Peyer's patch (tissue), 4 donors: ENCODE data around the gene MASTL. TPM values are rescaled to one million over a fixed set of nuclear protein-coding genes. Genes with fewer than 3 reads are reported as not detected.
"Not testable (repeated sequence)": the region's sequence is repeated elsewhere in the genome, so short reads cannot be mapped to it uniquely, and the experiment has no call there.

Source experiments
- DNase-seq, 3 donors: peaks; one replicate each; pipeline ENCODE4 v3.0.0-alpha.2; 2017 to 2019
- H3K27ac ChIP-seq, 4 donors: fragments of 200-600 bp; sonication (generic); one replicate each; pipeline ENCODE4 v1.5.1; 2016 to 2019
- H3K27me3 ChIP-seq, 2 donors: fragments of 200-600 bp; sonication (generic); one replicate each; pipeline ENCODE4 v1.5.1; 2019
- H3K36me3 ChIP-seq, 3 donors: fragments of 200-600 bp; sonication (generic); one replicate each; pipeline ENCODE4 v1.5.1; 2016 to 2019
- H3K4me1 ChIP-seq, 4 donors: fragments of 200-600 bp; sonication (generic); one replicate each; pipeline ENCODE4 v1.5.1; 2016 to 2019
- H3K4me3 ChIP-seq, 4 donors: fragments of 200-600 bp; sonication (generic); 1 replicate in 3 of 4; 2 replicates in 1 of 4; pipeline ENCODE4 v1.5.1; 2016 to 2019; ENCODE audit warnings: mild to moderate bottlenecking in 1 of 4
- H3K9me3 ChIP-seq, 4 donors: fragments of 200-600 bp; sonication (generic); one replicate each; pipeline ENCODE4 v1.5.1; 2016 to 2019; ENCODE audit warnings: mild to moderate bottlenecking in 1 of 4
- CTCF ChIP-seq, 6 experiments: fragments of 450-650 bp in 4 of 6; fragments of 200-600 bp in 2 of 6; sonication (generic) in 1 of 6; IDR thresholded peaks; one replicate each; pipeline ENCODE4 v1.5.1; 2017 to 2019; ENCODE audit warnings: antibody characterized with exemption in 6 of 6, mild to moderate bottlenecking in 3 of 6, moderate library complexity in 1 of 6
- POLR2A ChIP-seq, 2 donors: fragments of 450-650 bp; IDR thresholded peaks; one replicate each; pipeline ENCODE4 v1.5.1; 2017; ENCODE audit warnings: antibody characterized with exemption in 2 of 2, mild to moderate bottlenecking in 2 of 2, moderate library complexity in 2 of 2
- total RNA-seq, 4 donors: library from RNA; depleted of rRNA; stranded (reverse); fragments of >200 nt; gene quantifications; one replicate each; pipeline ENCODE4 v1.1.0, GENCODE V29; 2016

The MASTL gene
- total RNA-seq, 4 donors from 2014 or later = 9.8 to 14.4 (median 11.0) TPM

GRCh38 chr10:27153845-27154193 lies 1.3 kb upstream of the MASTL start:
- no peaks in the 10 kb centered on the region for H3K27me3 ChIP-seq
- H3K9me3 ChIP-seq = no peaks in the 10 kb centered on the region
- H3K36me3 ChIP-seq = peaks cover 0 to 5% (median 0%) of the 10 kb centered on the region in 3 donors
- DNase-seq = peak in 1 of 3 donors; percentile 25
- peak overlapping the region; percentile 87 to 100 (median 99) for H3K27ac ChIP-seq
- peaks cover 0 to 22% (median 3%) of the 10 kb centered on the region in 4 donors for H3K4me1 ChIP-seq
- peak overlapping the region; percentile 82 to 87 (median 84) for H3K4me3 ChIP-seq
- no peak for TF ChIP-seq POLR2A (IDR thresholded peaks at IDR 0.05)
- no peak for TF ChIP-seq CTCF (IDR thresholded peaks at IDR 0.05)

DNA sequence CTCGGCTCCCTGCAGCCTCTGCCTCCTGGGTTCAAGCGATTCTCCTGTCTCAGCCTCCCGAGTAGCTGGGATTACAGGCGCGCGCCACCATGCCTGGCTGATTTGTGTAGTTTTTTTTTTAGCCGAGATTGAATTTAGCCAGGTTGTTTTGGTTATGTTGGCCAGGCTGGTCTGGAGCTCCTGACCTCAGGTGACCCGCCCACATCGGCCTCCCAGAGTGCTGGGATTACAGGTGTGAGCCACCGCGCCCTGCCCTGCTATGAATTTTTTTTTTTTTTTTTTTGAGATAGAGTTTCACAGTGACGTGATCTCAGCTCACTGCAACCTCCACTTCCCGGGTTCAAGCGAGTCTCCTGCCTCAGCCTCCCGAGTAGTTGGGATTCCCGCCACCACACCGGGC lies 1.4 kb downstream of the MASTL start:
- peak overlapping the region in 3 of 4 donors; percentile 87 to 100 (median 99) for H3K27ac ChIP-seq
- H3K4me3 ChIP-seq = peak overlapping the region in 3 of 4 donors; percentile 82 to 87 (median 82)
- peak in 1 of 3 donors; percentile 50 for DNase-seq
- not testable (repeated sequence) for H3K9me3 ChIP-seq, H3K27me3 ChIP-seq
- H3K4me1 ChIP-seq = peaks cover 0 to 22% (median 3%) of the 10 kb centered on the region in 4 donors
- peaks cover 0 to 23% (median 0%) of the 10 kb centered on the region in 3 donors for H3K36me3 ChIP-seq

- Histone ChIP-seq H3K4me1 (peaks cover 0 to 21% (median 3%) of the 10 kb centered on the region in 4 donors), H3K9me3 (no peaks in the 10 kb centered on the region), H3K4me3 (no peak overlapping the region), H3K36me3 (peaks cover 0 to 29% (median 0%) of the 10 kb centered on the region in 3 donors), H3K27ac (no peak overlapping the region), H3K27me3 (no peaks in the 10 kb centered on the region)
- TF ChIP-seq CTCF (IDR thresholded peaks at IDR 0.05) = no peak
- TF ChIP-seq POLR2A (IDR thresholded peaks at IDR 0.05) = no peak
- no peak for DNase-seq
Measured at GRCh38 chr10:27157150-27157549, 2.0 kb downstream of the MASTL start.

GRCh38 chr10:27158421-27158820 lies 3.3 kb downstream of the MASTL start:
- Histone ChIP-seq H3K9me3 (no peaks in the 10 kb centered on the region), H3K36me3 (peaks cover 0 to 40% (median 0%) of the 10 kb centered on the region in 3 donors)
- TF ChIP-seq POLR2A (IDR thresholded peaks at IDR 0.05) = no peak
- TF ChIP-seq CTCF (IDR thresholded peaks at IDR 0.05) = no peak

GRCh38 chr10:27169849-27170248 lies 14.7 kb downstream of the MASTL start:
- DNase-seq = no peak
- Histone ChIP-seq H3K36me3 (peaks cover 0 to 61% (median 0%) of the 10 kb centered on the region in 3 donors), H3K4me3 (no peak overlapping the region), H3K4me1 (no peaks in the 10 kb centered on the region), H3K27me3 (no peaks in the 10 kb centered on the region), H3K27ac (no peak overlapping the region), H3K9me3 (no peaks in the 10 kb centered on the region)
- TF ChIP-seq POLR2A (IDR thresholded peaks at IDR 0.05) (no peak), CTCF (IDR thresholded peaks at IDR 0.05) (no peak)

More at GRCh38 chr10:27158421-27158820, 3.3 kb downstream of the MASTL start:
- Histone ChIP-seq H3K27ac (no peak overlapping the region), H3K4me3 (no peak overlapping the region), H3K27me3 (no peaks in the 10 kb centered on the region), H3K4me1 (peaks cover 0 to 11% (median 0%) of the 10 kb centered on the region in 4 donors)
- DNase-seq = no peak

- H3K9me3 ChIP-seq = no peaks in the 10 kb centered on the region
- H3K27me3 ChIP-seq = no peaks in the 10 kb centered on the region
- H3K36me3 ChIP-seq = peaks cover 0 to 36% (median 0%) of the 10 kb centered on the region in 3 donors
- DNase-seq = no peak
- TF ChIP-seq CTCF (IDR thresholded peaks at IDR 0.05) (no peak), POLR2A (IDR thresholded peaks at IDR 0.05) (no peak)
- H3K4me1 ChIP-seq = no peaks in the 10 kb centered on the region
- no peak overlapping the region for H3K4me3 ChIP-seq
- H3K27ac ChIP-seq = no peak overlapping the region
Measured at GRCh38 chr10:27188259-27188658, 33.1 kb downstream of the MASTL start.
